LNCAP (cell line): ENCODE data around the gene ANO2.

Experiments
- CTCF ChIP-seq: fragments of 450-650 bp; IDR thresholded peaks from 2 replicates; pipeline ENCODE4 v1.5.1; 2017; ENCODE audit warnings: mild to moderate bottlenecking

Gene ANO2

GRCh38 chr12:5817246-5817645 is 127.8 kb downstream of the ANO2 start:
- TF ChIP-seq CTCF, result no peak

GRCh38 chr12:5809586-5809985 is 135.5 kb downstream of the ANO2 start:
- TF ChIP-seq CTCF, result no peak

- no peak for TF ChIP-seq CTCF
These were observed 136.1 kb downstream of the ANO2 start for GRCh38 chr12:5808981-5809380.

GRCh38 chr12:5807514-5808219 is 137.4 kb downstream of the ANO2 start:
- no peak for TF ChIP-seq CTCF

GRCh38 chr12:5807090-5807414 is 138.0 kb downstream of the ANO2 start:
- no peak for TF ChIP-seq CTCF

- TF ChIP-seq CTCF, result no peak
These were observed 138.5 kb downstream of the ANO2 start for GRCh38 chr12:5806371-5807089.

GRCh38 chr12:5803532-5803931 is 141.5 kb downstream of the ANO2 start:
- no peak for TF ChIP-seq CTCF
